Measurements from ENCODE around the gene USP7. TPM values are rescaled to one million over a fixed set of nuclear protein-coding genes. Genes with fewer than 3 reads are reported as not detected.

The USP7 gene
- total RNA-seq, 2 donors from 2014 or later, result 154 to 171 TPM

DNA sequence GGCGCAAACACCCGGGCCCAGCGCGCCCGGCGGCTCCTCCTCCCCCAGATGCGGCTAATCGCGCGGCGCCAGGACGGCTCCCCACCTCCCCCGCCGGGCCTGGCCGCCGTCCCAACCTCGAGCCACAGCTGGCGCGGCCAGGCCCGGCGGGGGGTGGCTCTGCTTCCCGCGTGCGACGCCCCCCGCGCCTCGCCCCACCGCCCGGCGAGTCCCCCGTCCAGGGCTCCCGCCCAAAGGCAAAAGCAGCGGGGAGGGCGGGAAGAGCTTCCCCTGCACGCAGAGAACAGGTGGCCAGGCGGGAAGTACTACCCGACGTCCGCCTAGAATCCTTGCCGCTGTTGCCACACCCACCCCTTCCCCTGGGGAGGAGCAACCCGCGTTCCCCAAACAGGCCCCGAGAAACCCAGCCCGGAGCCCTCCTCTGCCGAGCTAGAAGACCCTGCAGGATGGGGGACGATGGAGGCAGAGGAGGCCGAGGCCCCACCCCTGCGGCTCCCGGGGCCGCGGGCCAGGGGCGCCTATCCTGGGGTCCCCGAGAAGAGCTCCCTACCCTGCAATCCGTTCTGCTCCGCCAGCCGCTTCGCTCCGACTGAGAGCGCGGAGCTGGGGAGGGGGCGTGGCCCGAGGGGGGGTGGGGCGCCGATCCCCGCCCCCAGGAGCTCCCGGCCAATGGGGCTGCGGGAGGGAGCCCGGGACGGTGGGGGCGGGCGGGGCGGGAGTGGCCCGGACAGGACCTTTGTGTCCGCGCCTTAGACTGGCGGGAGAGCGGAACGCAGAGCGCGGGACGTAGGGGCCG, 95.1 kb downstream of the USP7 start, which contains the start of gene CARHSP1:
Gene CARHSP1 (minus strand): TSS at position 591 of the 796 bp plus-strand sequence. CDS start 9,678 bp downstream, outside the sequence.
- Mint-ChIP-seq H3K9me3 (no peaks in the 10 kb centered on the region), H3K36me3 (peaks cover 13% of the 10 kb centered on the region in 2 donors), H3K27ac (peak within 1 kb of the TSS; percentile 86 to 98)
- DNase-seq (ENCODE audit: low spot score in 2 of 2), result peak; percentile 79 to 89
- peak; percentile 79 to 80 for ATAC-seq

DNA sequence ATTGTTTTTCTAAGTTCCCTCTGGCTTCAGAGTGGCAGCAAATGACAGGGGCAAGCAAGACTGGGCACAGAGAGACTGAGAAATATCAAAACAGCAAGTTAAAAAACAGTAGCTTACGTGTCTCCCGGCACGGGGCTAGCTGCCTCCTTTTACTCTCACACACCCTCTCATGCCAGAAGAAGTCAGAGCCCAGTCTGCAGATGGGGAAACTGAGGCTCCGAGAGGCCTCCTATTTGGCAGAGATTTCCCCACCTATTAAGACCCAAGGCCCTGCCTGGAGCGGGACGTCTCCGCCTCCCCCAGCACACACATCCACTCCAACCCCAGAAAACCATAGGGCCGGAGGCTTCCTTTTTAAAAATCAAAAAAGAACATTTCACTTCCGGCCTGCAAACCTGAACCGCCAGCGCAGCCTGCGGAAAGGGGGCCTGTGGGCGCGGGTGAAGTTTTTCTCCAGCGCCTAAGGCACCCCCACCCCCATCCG, 95.7 kb downstream of the USP7 start:
- Mint-ChIP-seq H3K27ac (peak overlapping the region; percentile 86 to 97), H3K9me3 (no peaks in the 10 kb centered on the region), H3K36me3 (peaks cover 13% of the 10 kb centered on the region in 2 donors)
- DNase-seq (ENCODE audit: low spot score in 2 of 2) (no peak), ATAC-seq (no peak)

DNA sequence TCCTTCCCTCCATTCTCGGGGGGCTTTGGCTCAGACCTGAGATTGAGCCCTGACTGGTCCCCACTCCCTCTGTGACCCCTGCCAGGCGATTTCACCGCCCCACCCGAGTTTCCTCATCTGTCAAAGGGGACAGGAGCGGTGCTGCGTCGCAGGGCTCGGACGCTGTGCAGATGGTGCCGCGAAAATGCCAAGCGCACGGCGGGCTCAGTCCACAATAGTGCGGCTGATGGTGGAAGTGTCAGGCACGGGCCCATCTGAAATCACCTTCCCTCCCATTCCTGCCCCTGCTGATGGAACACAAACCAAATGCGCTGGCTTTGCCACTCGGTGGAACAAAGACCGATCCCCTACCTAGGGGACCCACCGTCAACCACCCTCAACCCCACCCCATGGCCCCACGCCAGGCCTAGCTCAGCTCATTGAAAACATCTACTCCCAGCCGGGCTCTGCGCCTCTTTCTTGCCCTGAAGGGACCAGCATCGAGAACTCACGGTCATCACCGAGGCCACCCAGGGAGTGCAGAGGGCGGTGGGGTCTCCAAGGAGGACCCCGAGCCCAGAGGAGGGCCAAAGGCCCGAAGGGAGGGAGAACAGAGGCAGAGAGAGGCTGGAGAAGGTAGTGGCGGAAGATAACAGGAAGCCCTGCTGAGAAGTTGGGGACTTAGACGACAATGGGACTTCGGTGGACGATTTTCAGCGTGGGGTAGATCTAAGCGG, 96.3 kb downstream of the USP7 start:
- H3K27ac Mint-ChIP-seq, result peak overlapping the region; percentile 86 to 97
- no peak for ATAC-seq
- H3K36me3 Mint-ChIP-seq, result peaks cover 13 to 14% of the 10 kb centered on the region in 2 donors
- H3K9me3 Mint-ChIP-seq, result no peaks in the 10 kb centered on the region
- DNase-seq (ENCODE audit: low spot score in 2 of 2), result peak in 1 of 2 donors; percentile 29

DNA sequence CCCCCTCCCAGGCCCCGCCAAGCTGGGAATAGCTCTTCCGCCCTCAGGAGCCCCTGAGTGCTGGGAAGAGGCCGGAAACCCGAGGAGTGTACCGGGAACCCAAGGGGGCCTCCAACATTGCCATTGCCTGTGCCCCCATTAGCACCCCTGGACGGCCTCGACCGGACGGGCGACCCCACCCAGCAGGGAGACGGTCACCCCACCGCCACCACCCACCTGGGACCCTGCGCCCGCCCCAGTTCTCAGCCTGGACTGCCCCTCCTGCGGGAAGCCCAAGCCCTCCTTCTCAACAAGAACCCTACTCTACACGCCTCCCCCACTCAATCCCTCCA, 96.9 kb downstream of the USP7 start:
- Mint-ChIP-seq H3K36me3 (peaks cover 13 to 18% of the 10 kb centered on the region in 2 donors), H3K27ac (peak overlapping the region; percentile 86 to 97), H3K9me3 (no peaks in the 10 kb centered on the region)
- DNase-seq (ENCODE audit: low spot score in 2 of 2), result no peak
- no peak for ATAC-seq

DNA sequence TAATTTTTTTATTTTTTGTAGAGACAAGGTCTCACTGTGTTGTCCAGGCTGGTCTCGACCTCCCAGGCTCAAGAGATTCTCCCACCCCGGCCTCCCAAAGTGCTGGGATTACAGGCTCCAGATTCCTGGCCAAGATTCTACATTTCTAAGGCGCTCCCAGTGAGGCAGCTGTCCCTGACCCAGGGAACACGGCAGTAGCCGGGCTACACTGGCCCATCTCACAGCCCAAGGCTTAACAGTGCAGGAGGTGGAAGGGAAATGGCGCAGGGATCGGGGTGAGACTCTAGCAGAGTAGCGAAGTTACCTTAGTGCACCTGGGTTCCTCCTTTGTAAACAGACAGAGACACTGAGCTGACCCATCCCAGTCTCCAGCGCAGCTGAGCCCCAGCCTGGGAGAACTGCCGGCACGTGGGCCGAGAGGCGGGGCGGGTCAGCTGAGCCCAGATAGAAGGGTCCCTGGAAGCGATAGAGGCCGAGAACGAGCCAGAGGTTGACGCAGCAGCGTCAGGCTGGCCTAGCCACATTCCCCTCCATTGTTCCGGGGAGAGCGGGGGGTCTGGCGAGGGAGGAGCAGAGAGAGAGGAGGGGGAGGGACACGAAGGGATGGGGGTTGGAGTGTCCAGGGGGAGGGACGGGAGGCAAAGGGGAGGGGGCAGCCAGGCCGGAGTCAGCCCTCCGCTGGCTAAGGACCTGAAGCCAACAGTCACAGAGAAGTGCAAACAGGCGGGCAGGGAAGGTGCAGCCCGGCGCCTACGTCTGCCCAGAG, 97.4 kb downstream of the USP7 start:
- Mint-ChIP-seq H3K27ac (peak overlapping the region; percentile 68 to 74), H3K9me3 (no peaks in the 10 kb centered on the region), H3K36me3 (peaks cover 13 to 18% of the 10 kb centered on the region in 2 donors)
- DNase-seq (ENCODE audit: low spot score in 2 of 2), result no peak
- ATAC-seq, result no peak

DNA sequence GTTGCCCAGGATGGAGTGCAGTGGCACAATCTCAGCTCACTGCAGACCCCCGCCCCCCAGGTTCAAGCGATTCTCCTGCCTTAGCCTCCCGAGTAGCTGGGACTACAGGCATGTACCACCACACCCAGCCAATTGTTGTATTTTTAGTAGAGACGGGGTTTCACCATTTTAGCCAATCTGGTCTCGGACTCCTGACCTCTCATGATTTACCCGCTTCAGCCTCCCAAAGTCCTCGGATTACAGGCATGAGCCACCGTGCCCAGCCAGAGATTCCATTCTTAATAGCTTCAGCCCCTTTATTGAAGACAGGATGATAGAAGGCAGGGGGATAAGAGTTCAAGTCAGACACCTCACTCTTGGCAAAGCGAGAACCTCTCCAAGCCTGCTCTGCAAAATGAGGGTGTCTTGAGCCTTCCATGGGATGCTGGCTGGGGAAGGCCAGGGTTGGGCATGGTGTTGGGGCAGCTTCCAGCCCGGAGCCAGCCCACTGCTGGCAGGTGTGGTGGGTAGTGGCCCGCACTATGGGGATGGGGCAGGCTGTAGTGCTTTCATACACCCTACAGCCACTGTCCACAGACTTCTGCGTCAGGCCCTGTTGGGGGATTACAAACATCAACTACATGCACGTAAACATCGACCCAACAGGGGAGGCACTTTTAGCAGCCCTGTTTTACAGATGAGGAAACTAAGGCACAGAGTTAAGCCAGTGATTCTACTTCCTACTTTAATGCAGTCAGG, 98.4 kb downstream of the USP7 start:
- peaks cover 13 to 18% of the 10 kb centered on the region in 2 donors for H3K36me3 Mint-ChIP-seq

DNA sequence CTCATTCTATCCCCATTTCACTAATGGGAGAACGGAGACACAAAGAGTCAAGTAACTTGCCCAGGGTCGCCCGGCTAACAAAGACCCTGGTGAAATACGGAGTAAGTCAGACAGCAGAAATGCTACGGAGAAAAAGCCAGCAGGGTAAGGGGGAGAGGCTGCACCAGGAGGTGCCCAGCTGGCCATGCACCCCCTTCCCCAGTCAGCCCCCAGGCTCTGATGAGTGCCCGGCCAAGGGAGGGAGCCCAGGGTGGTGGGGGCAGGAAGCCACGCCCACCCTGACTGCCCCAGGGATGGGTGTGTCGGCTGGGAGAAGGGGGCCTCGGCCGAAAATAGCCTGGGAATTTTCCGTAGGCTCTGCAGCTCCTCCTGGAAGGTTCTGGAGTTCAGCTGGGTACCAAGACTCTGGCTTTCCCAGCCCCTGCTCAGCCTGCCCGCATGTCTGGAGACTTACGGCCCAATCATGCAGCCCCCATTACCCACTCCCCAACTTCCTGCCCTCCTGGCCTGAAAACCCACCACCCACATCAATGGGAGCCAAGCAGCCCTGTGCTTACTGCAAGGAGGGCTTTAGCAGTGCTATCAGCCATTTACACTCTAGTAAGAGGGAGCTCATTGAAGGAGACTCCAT, 99.1 kb downstream of the USP7 start:
- DNase-seq (ENCODE audit: low spot score in 2 of 2), result no peak
- H3K9me3 Mint-ChIP-seq, result no peaks in the 10 kb centered on the region
- peaks cover 13 to 21% of the 10 kb centered on the region in 2 donors for H3K36me3 Mint-ChIP-seq
- ATAC-seq, result no peak
- no peak overlapping the region for H3K27ac Mint-ChIP-seq

More for the DNA sequence above, 98.4 kb downstream of the USP7 start:
- DNase-seq (ENCODE audit: low spot score in 2 of 2) (no peak), ATAC-seq (no peak)
- peak overlapping the region; percentile 68 to 74 for H3K27ac Mint-ChIP-seq
- H3K9me3 Mint-ChIP-seq, result no peaks in the 10 kb centered on the region

DNA sequence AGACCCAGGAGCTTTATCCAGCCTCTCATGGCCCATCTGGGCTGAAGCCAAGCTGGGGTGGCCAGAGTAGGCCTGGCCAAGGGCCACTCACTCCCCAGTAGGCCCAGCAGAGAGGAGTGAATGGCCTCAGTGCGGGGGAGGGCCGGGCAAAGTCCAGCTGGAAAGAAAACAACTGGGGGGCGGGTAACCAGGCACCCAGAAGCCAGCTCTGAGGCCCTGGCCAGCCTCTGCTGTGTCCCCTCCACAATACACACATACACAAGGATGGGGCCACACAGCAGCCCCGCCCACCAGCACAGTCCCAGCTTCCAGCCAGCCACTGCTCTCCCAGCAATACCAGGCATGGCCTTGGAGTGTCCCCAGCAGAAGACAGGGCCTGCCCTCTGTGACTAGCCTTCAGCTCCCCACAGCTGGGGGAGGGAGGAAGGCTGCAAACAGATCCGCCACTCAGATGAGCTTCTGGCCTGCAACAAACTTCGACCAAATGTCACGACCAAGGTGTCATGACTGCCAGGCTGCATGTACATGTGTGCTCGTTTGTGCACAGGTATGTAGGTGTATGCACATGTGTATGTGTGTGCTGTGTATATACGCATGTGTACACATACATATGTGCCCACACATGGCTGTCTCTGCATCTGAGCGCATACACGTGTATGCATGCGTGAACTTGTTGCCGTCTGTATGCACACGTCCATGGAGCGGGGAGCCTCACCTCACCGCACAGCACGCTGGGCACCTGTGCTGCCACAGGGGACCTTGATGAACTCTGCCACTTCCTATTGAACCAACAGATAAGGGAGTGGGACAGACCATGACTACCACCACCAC, 99.9 kb downstream of the USP7 start:
- H3K9me3 Mint-ChIP-seq, result no peaks in the 10 kb centered on the region
- peaks cover 13 to 22% of the 10 kb centered on the region in 2 donors for H3K36me3 Mint-ChIP-seq
- H3K27ac Mint-ChIP-seq, result peak overlapping the region in 1 of 2 donors; percentile 36
- no peak for DNase-seq (ENCODE audit: low spot score in 2 of 2)
- ATAC-seq, result no peak

DNA sequence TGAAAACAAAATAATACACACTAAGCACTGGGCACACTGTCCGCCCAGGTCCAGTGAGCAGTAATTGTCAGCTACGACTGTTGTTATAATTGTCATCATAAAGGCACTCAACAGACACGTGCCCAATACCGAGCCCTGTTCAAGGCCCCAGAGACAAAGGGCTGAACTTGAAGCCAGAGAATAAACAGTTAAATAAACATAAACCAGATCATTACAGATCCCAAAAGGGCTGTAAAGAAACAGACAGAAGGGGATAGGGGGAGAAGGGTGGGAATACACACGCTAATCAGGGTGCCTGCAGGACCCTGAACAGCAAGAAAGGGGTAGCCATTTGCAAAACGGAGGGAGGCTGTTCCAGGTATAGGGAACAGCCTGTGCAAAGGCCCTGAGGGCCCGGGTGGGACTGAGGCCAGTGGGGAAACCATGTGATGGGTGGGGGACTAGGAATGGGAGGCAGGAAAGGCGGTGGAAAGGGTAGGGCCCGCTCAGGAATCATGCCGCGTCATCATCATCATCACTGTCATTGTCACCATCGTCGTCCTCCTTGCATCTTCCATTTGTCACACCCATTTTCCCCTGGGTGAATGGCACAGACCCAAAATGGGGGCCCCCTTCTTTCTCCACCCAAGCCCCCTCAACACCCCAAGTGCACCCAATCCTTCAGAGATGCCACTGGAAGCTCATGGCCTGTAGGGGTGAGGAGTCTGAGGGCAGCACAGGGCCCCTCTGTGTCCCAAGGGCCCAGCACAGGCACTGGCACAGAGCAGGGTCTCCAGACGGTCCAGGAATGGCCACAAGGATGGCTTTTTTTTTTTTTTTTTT, 101.2 kb downstream of the USP7 start:
- Mint-ChIP-seq H3K36me3 (peaks cover 5 to 21% of the 10 kb centered on the region in 2 donors), H3K9me3 (no peaks in the 10 kb centered on the region), H3K27ac (peak overlapping the region; percentile 50 to 68)
- ATAC-seq, result no peak
- DNase-seq (ENCODE audit: low spot score in 2 of 2), result no peak

DNA sequence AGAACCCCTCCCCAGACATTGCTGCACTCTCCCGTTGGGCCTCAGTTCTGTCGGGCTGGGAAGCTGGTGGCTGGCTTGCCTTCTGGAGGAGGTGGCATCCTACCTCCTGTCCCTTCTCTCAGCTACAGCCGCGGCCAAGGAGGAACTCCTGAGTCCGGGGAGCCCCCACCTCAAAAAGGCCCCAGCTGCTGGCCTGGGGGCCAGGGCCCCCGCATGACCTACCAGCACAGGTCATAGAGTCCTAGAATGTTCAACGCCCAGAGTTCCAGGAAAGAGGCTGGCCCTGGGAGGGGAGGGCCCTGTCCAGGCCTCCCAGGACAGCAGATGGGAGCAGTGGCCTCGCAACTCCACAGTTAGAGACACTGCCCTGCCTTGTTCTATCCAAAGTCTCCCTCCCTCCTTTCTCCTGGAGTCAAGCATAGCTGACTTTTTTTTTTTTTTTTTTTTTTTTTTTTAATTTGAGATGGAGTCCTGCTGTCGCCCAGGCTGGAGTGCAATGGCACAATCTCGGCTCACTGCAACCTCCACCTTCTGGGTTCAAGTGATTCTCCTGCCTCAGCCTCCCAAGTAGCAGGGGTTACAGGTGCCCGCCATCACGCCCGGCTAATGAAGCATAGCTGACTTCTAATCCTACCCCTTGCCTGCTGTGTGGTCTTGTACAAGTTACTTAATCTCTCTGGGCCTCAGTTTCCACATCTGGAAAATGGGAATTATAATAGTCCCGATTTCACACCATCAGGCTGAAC, 102.0 kb downstream of the USP7 start:
- ATAC-seq (no peak), DNase-seq (ENCODE audit: low spot score in 2 of 2) (no peak)
- peaks cover 0 to 15% of the 10 kb centered on the region in 2 donors for H3K36me3 Mint-ChIP-seq
- H3K27ac Mint-ChIP-seq, result peak overlapping the region; percentile 50 to 68
- no peaks in the 10 kb centered on the region for H3K9me3 Mint-ChIP-seq

DNA sequence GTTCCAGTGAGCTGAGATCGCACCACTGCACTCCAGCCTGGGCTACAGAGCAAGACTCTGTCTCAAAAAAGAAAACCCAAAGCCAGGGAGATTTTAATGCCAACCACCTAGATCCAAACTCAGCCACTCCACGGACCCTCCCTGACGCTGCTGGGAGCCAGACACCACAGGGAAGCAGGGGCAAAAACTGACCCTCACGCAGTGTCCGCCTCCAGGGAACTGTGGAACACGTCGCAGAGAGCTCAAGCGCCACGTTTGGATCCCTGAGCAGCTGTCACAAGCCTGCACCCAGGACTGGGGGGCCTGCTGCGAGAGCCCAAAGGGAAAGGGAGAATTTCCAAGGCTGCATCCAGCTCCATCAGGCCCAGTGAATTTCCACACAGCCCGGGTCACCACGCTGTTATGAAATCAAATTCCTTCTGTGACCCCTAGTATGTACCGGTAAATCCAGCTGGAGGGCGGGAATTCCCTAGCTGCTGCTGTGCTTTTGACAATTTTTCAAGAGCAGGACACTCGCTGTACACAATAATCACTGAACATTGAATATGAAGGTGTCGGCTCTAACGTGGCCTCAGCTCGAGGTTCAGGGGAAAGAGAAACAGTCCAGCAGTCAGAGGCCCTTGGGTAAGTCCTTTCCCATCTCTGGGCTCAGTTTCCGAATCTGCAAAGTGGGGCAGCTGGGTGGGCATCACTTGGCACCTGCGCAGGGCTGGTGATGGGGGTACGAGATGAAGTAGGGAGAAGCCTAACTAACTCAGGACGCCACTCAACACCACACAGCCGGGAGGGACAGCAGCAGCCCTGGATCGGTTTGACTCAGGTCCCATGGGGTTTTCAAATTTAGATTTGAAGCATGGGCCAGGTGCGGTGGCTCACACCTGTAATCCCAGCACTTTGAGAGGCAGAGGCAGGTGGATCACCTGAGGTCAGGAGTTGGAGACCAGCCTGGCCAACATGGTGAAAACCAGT, 103.5 kb downstream of the USP7 start:
- H3K36me3 Mint-ChIP-seq, result peaks cover 0 to 16% of the 10 kb centered on the region in 2 donors
- DNase-seq (ENCODE audit: low spot score in 2 of 2) (no peak), ATAC-seq (no peak)
- H3K9me3 Mint-ChIP-seq, result no peaks in the 10 kb centered on the region
- H3K27ac Mint-ChIP-seq, result peak overlapping the region in 1 of 2 donors; percentile 77

DNA sequence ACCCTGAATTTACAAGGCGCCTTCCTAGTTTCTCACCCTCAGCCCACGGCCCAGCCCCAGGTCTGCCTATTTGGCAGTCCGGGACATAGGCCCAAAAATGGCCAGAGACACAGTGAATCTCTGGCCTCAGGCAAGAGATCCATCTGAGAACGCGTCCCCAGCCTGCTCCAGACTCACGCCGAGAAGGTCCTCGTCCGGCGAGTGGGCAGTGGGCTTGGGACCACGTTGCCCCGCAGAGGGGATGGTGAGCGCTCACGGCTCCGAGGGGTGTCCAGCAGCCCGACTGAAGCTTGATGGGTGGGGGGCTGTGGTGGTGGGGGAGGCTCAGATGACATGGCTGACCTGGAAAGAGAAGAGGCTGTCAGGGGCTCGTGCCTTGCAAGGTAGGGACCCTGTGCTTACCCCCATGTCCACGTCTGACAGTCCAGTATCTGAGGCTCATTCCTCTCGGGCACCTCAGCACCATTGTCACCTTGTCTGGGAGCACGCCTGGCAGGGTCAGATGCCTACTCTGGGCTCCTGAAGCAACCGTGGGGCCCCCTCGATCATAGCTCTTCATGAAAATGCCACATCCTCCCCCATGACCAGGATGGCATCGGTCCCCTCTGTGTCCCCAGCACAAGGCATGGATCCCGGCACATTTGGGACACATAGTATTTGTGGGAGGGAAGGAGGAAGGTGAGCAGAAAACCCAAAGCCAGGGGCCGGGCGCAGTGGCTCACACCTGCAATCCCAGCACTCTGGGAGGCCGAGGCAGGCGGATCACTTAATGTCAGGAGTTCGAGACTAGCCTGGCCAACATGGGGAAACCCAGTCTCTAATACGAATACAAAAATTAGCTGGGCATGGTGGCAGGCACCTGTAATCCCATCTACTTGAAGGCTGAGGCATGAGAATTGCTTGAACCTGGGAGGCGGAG, 104.5 kb downstream of the USP7 start:
- no peak for DNase-seq (ENCODE audit: low spot score in 2 of 2)
- Mint-ChIP-seq H3K9me3 (no peaks in the 10 kb centered on the region), H3K27ac (no peak overlapping the region), H3K36me3 (peaks cover 0 to 20% of the 10 kb centered on the region in 2 donors)
- ATAC-seq, result no peak

Data from activated naive CD4-positive, alpha-beta T cell treated with anti-CD3 and anti-CD28 coated beads, Interleukin-2, amount 50 U/mL, for 72 hours (primary cell).